ENCODE results near the gene BAG5.

DNA sequence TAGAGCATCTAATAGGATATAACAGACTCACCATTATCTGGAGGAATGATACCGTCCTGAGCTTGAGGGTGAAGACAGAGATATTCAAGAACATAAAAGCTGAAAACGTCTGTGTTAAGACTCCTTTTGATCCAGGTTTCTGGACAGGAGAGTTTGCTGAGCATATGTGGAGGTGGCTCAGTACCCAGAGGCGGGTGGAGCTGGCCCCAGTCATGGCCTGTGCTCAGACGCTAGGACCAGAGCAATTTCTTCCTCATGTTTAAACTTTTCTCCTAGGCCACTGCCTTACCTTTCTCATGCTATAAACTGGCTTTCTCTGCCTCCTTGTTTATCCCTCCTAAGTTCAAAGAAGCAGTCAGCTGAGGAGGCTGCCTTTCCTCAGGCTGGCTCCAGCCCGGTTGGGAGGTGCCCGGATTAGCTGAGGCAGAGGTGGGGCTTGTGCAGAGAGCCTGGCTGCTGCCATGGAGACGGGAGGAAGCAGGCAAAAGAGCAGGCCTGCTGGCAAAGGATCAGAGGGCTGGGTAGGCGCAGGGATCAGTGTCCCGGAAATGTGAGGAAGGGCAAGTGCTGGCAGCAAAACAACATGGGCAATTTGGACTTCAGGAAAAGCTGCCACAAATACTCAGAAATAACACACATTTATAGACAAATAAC lies 14.0 kb upstream of the BAG5 start:
- TF ChIP-seq, protein P1, sequence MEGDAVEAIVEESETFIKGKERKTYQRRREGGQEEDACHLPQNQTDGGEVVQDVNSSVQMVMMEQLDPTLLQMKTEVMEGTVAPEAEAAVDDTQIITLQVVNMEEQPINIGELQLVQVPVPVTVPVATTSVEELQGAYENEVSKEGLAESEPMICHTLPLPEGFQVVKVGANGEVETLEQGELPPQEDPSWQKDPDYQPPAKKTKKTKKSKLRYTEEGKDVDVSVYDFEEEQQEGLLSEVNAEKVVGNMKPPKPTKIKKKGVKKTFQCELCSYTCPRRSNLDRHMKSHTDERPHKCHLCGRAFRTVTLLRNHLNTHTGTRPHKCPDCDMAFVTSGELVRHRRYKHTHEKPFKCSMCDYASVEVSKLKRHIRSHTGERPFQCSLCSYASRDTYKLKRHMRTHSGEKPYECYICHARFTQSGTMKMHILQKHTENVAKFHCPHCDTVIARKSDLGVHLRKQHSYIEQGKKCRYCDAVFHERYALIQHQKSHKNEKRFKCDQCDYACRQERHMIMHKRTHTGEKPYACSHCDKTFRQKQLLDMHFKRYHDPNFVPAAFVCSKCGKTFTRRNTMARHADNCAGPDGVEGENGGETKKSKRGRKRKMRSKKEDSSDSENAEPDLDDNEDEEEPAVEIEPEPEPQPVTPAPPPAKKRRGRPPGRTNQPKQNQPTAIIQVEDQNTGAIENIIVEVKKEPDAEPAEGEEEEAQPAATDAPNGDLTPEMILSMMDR (conservative IDR thresholded peaks at IDR 0.05; ENCODE audit: low read length): no peak
- TF ChIP-seq EZH2phosphoT487 (IDR thresholded peaks at IDR 0.05; ENCODE audit: borderline replicate concordance): no peak

Data from Loucy (cell line).